WTC11 (cell line): ENCODE measurements around the gene DMD. TPM values are rescaled to one million over a fixed set of nuclear protein-coding genes. Genes with fewer than 3 reads are reported as not detected.

Source experiments
- ATAC-seq: fragments of 200-7000 bp; cut with Tn5 transposase; 2 replicates; pipeline ENCODE4 v1.10.0; 2021; ENCODE audit warnings: mild to moderate bottlenecking, moderate library complexity
- CTCF ChIA-PET: fragments of 300-600 bp; sonication (Branson Sonifier 250); formaldehyde crosslinking; loops from one replicate; lab custom pipeline; 2021; ENCODE audit warnings: antibody characterized with exemption; lab: Charles Lee
- POLR2A ChIA-PET: fragments of 350-600 bp; sonication (Branson Sonifier 250); formaldehyde crosslinking; loops from one replicate; lab custom pipeline; 2021; ENCODE audit warnings: antibody characterized with exemption; lab: Charles Lee
- DNase-seq: peaks from one replicate; pipeline ENCODE4 v3.0.0; 2021; ENCODE audit warnings: low spot score
- H3K27ac Mint-ChIP-seq: 2 replicates; pipeline ENCODE4 v1.8.0; 2021; ENCODE audit warnings: mixed read lengths
- H3K27me3 Mint-ChIP-seq: 2 replicates; pipeline ENCODE4 v1.8.0; 2021; ENCODE audit warnings: low read depth, mild to moderate bottlenecking, moderate library complexity, mixed read lengths
- H3K36me3 Mint-ChIP-seq: 2 replicates; pipeline ENCODE4 v1.8.0; 2021; ENCODE audit warnings: mixed read lengths
- H3K4me1 Mint-ChIP-seq: 2 replicates; pipeline ENCODE4 v1.8.0; 2022; ENCODE audit warnings: mixed read lengths
- H3K4me3 Mint-ChIP-seq: 2 replicates; pipeline ENCODE4 v1.8.0; 2021; ENCODE audit warnings: mild to moderate bottlenecking, moderate library complexity, mixed read lengths
- H3K9me3 Mint-ChIP-seq: 2 replicates; pipeline ENCODE4 v1.8.0; 2021; ENCODE audit warnings: mixed read lengths
- CREM ChIP-seq: sonication (generic); formaldehyde crosslinking; IDR thresholded peaks from 2 replicates; pipeline ENCODE4 v1.8.1; 2022; ENCODE audit warnings: mild to moderate bottlenecking, missing genetic modification reagents, moderate library complexity
- FOXJ3 ChIP-seq: sonication (generic); formaldehyde crosslinking; IDR thresholded peaks from 2 replicates; pipeline ENCODE4 v1.9.0; 2021; ENCODE audit warnings: missing genetic modification reagents, mild to moderate bottlenecking, borderline replicate concordance
- MXD4 ChIP-seq: fragments of 250-450 bp; sonication (Bioruptor Pico); IDR thresholded peaks from 2 replicates; pipeline ENCODE4 v1.8.0; 2021; ENCODE audit warnings: mild to moderate bottlenecking, moderate library complexity, borderline replicate concordance
- NR3C1 ChIP-seq: sonication (generic); formaldehyde crosslinking; conservative IDR thresholded peaks from 2 replicates; pipeline ENCODE4 v1.8.1; 2023; ENCODE audit warnings: low read depth, mild to moderate bottlenecking, missing genetic modification reagents
- SP1 ChIP-seq: sonication (generic); formaldehyde crosslinking; conservative IDR thresholded peaks from 2 replicates; pipeline ENCODE4 v1.8.1; 2022; ENCODE audit warnings: missing genetic modification reagents
- ZNF121 ChIP-seq: sonication (generic); formaldehyde crosslinking; IDR thresholded peaks from 2 replicates; pipeline ENCODE4 v1.8.0; 2023; ENCODE audit warnings: missing genetic modification reagents
- ZNF219 ChIP-seq: sonication (generic); formaldehyde crosslinking; IDR thresholded peaks from 2 replicates; pipeline ENCODE4 v1.8.0; 2023; ENCODE audit warnings: missing genetic modification reagents, mild to moderate bottlenecking, borderline replicate concordance
- total RNA-seq: library from RNA; stranded (reverse); gene quantifications from 3 replicates; pipeline ENCODE4 v1.2.3, GENCODE V29; 2021
- TF ChIP-seq, protein P1 (sequence below): sonication (generic); formaldehyde crosslinking; IDR thresholded peaks from 2 replicates; pipeline ENCODE4 v1.8.0; 2022; ENCODE audit warnings: mild to moderate bottlenecking, missing genetic modification reagents
- TF ChIP-seq, protein P2 (sequence below): sonication (generic); formaldehyde crosslinking; IDR thresholded peaks from 2 replicates; pipeline ENCODE4 v1.8.0; 2022; ENCODE audit warnings: mild to moderate bottlenecking, missing genetic modification reagents
- TF ChIP-seq, protein P3 (sequence below): sonication (generic); formaldehyde crosslinking; IDR thresholded peaks from 2 replicates; pipeline ENCODE4 v1.8.1; 2023; ENCODE audit warnings: mild to moderate bottlenecking, moderate library complexity, missing genetic modification reagents
- TF ChIP-seq, protein P4 (sequence below): sonication (generic); formaldehyde crosslinking; IDR thresholded peaks from 2 replicates; pipeline ENCODE4 v1.8.1; 2023; ENCODE audit warnings: mild to moderate bottlenecking, missing genetic modification reagents, moderate library complexity
- TF ChIP-seq, protein P5 (sequence below): sonication (generic); formaldehyde crosslinking; IDR thresholded peaks from 2 replicates; pipeline ENCODE4 v1.8.1; 2023; ENCODE audit warnings: mild to moderate bottlenecking, missing genetic modification reagents, borderline replicate concordance
- TF ChIP-seq, protein P6 (sequence below): sonication (generic); formaldehyde crosslinking; IDR thresholded peaks from 2 replicates; pipeline ENCODE4 v1.8.1; 2022; ENCODE audit warnings: missing genetic modification reagents, borderline replicate concordance
- TF ChIP-seq, protein P7 (sequence below): fragments of 250-450 bp; sonication (Bioruptor Pico); IDR thresholded peaks from 2 replicates; pipeline ENCODE4 v1.8.0; 2021; ENCODE audit warnings: mild to moderate bottlenecking

Gene DMD
- total RNA-seq, 1 experiment from 2014 or later: 9.1 TPM

DNA sequence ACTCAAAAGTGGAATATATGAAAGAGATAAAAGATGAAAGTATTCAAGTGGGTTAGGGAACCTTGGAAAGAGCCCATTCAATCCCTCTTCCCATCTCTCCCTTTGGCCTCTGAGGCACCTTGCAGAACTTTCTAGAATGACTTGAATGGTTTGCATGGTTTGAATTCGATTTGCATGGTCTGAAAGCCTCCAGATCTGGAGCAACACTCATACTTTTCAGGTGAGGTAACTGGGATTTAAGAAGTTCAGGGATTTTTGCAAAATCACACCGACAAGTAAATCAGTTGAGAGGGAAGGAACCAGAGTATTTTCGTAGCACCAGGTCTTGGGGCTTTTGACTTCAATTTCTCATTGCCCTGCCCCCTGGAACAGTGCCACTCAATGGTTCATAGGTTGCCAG lies 1663.5 kb downstream of the DMD start (continued):
- TF ChIP-seq, protein P1, sequence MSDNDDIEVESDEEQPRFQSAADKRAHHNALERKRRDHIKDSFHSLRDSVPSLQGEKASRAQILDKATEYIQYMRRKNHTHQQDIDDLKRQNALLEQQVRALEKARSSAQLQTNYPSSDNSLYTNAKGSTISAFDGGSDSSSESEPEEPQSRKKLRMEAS (CRISPR knock-in tag): no peak

DNA sequence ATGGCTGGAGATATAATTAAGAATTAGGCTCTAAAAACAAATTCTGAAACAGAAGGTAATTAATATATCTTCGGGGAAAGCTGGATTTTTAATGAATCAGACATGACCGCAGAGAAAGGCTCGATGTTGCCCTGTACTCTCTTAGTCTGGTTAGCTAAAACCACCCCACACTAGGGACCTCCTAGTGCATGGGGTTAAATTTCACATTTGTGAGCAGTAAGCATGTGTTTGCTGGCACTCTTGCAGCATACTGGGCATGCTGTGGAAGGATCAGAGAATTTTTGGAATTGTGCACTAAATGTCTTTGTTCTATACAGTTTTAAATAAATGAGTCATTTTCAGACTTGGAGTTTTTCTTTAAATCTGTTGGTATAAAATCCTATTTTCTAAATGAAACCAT lies 1663.9 kb downstream of the DMD start:
- H3K36me3 Mint-ChIP-seq: no peaks in the 10 kb centered on the region
- no peaks in the 10 kb centered on the region for H3K27me3 Mint-ChIP-seq
- ChIA-PET POLR2A (no interaction called here), CTCF (no interaction called here)
- H3K9me3 Mint-ChIP-seq: no peaks in the 10 kb centered on the region
- peaks cover 24% of the 10 kb centered on the region for H3K4me1 Mint-ChIP-seq
- TF ChIP-seq, protein P2, sequence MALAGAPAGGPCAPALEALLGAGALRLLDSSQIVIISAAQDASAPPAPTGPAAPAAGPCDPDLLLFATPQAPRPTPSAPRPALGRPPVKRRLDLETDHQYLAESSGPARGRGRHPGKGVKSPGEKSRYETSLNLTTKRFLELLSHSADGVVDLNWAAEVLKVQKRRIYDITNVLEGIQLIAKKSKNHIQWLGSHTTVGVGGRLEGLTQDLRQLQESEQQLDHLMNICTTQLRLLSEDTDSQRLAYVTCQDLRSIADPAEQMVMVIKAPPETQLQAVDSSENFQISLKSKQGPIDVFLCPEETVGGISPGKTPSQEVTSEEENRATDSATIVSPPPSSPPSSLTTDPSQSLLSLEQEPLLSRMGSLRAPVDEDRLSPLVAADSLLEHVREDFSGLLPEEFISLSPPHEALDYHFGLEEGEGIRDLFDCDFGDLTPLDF (CRISPR knock-in tag): no peak
- TF ChIP-seq, all 79 proteins: peak for 0
- no peak overlapping the region for H3K27ac Mint-ChIP-seq
- ATAC-seq (no peak), DNase-seq (no peak)
- no peak overlapping the region for H3K4me3 Mint-ChIP-seq

DNA sequence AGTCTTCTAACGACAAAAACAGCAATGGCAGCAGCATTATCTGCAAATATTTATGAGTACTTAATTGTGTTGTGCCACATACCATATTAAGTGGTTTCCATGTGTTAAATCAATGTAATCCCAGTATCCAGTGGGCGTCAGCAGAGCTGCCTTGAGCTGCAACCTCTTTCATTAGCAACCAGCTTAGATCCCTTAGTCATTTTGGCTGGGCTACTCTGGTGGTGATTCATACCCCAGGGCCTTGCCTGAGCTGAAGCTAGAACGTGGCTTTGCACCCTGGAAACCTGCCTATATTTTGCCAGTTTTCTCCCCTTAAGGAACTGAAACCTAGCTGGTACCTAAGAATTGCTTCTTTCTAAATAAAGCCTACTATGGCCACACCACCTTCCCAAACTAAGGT lies 1665.2 kb downstream of the DMD start:
- peak; percentile 50; the same call in 1 of the 2 replicates for ATAC-seq
- ChIA-PET CTCF (no interaction called here), POLR2A (no interaction called here)
- no peak for TF ChIP-seq FOXJ3 (CRISPR knock-in tag)
- TF ChIP-seq NR3C1: no peak
- TF ChIP-seq, protein P3, sequence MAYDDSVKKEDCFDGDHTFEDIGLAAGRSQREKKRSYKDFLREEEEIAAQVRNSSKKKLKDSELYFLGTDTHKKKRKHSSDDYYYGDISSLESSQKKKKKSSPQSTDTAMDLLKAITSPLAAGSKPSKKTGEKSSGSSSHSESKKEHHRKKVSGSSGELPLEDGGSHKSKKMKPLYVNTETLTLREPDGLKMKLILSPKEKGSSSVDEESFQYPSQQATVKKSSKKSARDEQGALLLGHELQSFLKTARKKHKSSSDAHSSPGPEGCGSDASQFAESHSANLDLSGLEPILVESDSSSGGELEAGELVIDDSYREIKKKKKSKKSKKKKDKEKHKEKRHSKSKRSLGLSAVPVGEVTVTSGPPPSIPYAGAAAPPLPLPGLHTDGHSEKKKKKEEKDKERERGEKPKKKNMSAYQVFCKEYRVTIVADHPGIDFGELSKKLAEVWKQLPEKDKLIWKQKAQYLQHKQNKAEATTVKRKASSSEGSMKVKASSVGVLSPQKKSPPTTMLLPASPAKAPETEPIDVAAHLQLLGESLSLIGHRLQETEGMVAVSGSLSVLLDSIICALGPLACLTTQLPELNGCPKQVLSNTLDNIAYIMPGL (CRISPR knock-in tag): no peak
- TF ChIP-seq, protein P4, sequence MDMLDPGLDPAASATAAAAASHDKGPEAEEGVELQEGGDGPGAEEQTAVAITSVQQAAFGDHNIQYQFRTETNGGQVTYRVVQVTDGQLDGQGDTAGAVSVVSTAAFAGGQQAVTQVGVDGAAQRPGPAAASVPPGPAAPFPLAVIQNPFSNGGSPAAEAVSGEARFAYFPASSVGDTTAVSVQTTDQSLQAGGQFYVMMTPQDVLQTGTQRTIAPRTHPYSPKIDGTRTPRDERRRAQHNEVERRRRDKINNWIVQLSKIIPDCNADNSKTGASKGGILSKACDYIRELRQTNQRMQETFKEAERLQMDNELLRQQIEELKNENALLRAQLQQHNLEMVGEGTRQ (CRISPR knock-in tag): no peak
- no peak for TF ChIP-seq ZNF121
- TF ChIP-seq, protein P5, sequence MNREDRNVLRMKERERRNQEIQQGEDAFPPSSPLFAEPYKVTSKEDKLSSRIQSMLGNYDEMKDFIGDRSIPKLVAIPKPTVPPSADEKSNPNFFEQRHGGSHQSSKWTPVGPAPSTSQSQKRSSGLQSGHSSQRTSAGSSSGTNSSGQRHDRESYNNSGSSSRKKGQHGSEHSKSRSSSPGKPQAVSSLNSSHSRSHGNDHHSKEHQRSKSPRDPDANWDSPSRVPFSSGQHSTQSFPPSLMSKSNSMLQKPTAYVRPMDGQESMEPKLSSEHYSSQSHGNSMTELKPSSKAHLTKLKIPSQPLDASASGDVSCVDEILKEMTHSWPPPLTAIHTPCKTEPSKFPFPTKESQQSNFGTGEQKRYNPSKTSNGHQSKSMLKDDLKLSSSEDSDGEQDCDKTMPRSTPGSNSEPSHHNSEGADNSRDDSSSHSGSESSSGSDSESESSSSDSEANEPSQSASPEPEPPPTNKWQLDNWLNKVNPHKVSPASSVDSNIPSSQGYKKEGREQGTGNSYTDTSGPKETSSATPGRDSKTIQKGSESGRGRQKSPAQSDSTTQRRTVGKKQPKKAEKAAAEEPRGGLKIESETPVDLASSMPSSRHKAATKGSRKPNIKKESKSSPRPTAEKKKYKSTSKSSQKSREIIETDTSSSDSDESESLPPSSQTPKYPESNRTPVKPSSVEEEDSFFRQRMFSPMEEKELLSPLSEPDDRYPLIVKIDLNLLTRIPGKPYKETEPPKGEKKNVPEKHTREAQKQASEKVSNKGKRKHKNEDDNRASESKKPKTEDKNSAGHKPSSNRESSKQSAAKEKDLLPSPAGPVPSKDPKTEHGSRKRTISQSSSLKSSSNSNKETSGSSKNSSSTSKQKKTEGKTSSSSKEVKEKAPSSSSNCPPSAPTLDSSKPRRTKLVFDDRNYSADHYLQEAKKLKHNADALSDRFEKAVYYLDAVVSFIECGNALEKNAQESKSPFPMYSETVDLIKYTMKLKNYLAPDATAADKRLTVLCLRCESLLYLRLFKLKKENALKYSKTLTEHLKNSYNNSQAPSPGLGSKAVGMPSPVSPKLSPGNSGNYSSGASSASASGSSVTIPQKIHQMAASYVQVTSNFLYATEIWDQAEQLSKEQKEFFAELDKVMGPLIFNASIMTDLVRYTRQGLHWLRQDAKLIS (CRISPR knock-in tag): no peak
- TF ChIP-seq, protein P6, sequence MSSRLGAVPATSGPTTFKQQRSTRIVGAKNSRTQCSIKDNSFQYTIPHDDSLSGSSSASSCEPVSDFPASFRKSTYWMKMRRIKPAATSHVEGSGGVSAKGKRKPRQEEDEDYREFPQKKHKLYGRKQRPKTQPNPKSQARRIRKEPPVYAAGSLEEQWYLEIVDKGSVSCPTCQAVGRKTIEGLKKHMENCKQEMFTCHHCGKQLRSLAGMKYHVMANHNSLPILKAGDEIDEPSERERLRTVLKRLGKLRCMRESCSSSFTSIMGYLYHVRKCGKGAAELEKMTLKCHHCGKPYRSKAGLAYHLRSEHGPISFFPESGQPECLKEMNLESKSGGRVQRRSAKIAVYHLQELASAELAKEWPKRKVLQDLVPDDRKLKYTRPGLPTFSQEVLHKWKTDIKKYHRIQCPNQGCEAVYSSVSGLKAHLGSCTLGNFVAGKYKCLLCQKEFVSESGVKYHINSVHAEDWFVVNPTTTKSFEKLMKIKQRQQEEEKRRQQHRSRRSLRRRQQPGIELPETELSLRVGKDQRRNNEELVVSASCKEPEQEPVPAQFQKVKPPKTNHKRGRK (CRISPR knock-in tag): no peak
- TF ChIP-seq MXD4 (CRISPR knock-in tag): no peak
- no peak for TF ChIP-seq ZNF219 (CRISPR knock-in tag)
- no peak for TF ChIP-seq SP1 (CRISPR knock-in tag)
- TF ChIP-seq, protein P7, sequence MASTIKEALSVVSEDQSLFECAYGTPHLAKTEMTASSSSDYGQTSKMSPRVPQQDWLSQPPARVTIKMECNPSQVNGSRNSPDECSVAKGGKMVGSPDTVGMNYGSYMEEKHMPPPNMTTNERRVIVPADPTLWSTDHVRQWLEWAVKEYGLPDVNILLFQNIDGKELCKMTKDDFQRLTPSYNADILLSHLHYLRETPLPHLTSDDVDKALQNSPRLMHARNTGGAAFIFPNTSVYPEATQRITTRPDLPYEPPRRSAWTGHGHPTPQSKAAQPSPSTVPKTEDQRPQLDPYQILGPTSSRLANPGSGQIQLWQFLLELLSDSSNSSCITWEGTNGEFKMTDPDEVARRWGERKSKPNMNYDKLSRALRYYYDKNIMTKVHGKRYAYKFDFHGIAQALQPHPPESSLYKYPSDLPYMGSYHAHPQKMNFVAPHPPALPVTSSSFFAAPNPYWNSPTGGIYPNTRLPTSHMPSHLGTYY (CRISPR knock-in tag): no peak
- no peak for TF ChIP-seq CREM
- H3K36me3 Mint-ChIP-seq: no peaks in the 10 kb centered on the region
- H3K27me3 Mint-ChIP-seq: no peaks in the 10 kb centered on the region
- no peak for DNase-seq
- peaks cover 23% of the 10 kb centered on the region for H3K4me1 Mint-ChIP-seq
- H3K9me3 Mint-ChIP-seq: peaks cover 4% of the 10 kb centered on the region; the same call in 1 of the 2 replicates
- no peak overlapping the region for H3K27ac Mint-ChIP-seq
- H3K4me3 Mint-ChIP-seq: no peak overlapping the region
